Measurements from ENCODE around the gene NEK1.
"Not testable (repeated sequence)": the region's sequence is repeated elsewhere in the genome, so short reads cannot be mapped to it uniquely, and the experiment has no call there.

NEK1 gene

DNA sequence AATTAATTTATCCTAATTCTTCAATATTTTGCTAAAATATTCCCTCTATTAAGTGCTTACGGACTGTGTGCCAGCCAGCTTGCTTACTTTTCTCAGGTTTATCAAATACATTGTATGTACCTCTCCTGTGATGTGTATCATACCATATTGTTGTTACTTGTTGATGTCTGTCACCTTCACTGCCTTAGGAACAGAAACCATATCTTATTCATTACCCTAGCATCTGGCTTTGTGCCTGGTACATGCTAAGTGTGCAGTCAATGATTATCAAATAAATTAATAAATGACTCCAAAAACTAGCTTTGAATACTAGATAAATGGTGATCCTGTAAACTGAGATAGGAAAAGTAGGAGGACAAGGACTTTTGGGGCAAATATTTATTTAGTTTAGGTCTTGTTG is 14.9 kb upstream of the NEK1 start:
- no peak for FAIRE-seq

DNA sequence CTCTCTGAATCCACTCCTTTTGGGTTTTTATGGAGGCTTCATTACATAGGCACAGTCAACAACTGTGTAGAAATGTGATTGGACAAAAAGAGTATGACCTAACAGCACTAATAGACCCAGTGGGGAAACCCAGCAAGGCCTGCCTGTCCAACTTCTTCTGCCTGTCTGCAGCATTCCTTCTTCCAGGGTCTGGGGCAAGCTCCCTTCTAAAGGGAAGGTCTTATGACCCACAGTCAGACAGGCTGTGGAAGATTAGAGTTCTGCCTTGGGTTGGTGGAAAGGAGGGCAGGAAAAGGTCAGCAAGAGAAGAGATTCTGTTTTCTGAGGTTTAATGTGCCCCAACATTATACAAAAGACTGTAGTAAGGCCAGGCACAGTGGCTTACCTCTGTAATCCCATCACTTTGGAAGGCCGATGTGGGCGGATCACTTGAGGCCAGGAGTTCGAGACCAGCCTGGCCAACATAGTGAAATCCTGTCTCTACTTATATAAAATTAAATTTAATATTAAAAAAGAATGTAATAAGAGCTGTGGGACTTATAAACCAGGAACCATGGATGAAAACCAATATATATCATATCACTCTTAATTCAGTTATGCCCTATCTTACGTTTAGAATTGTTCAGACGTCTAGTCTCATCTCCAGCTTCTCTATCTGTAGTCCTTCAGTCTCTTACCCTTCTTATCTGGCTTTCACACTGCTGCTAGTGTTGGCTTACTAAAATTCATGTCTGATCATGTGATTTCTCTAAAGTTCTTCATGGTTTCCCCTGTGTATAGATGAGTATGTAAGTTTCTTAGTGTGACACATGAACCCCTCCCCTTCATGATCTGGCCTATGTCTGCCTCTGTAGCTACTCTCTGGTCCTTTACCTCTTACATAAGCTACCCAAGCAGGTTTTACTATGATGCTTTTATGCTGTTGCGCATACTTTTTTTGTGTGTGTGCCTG is 14.2 kb upstream of the NEK1 start:
- FAIRE-seq = no peak

DNA sequence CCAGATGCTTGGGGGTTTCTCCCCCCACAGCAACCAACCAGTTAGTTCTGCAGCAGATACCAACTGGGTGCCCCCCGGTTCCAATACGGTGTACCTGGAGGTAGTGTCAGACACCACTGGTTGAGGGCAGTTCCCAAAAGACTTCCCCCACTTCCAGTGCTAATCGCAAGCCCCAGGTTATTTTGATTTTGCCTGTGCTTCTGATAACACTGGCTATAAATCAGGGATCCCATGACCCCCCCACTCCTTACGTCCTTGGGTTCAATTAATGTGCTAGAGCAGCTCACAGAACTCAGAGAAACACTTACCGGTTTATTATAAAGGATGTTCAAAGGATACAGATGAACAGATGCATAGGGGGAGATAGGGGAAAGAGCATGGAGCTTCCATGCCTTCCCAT is 13.5 kb upstream of the NEK1 start:
- FAIRE-seq = no peak

DNA sequence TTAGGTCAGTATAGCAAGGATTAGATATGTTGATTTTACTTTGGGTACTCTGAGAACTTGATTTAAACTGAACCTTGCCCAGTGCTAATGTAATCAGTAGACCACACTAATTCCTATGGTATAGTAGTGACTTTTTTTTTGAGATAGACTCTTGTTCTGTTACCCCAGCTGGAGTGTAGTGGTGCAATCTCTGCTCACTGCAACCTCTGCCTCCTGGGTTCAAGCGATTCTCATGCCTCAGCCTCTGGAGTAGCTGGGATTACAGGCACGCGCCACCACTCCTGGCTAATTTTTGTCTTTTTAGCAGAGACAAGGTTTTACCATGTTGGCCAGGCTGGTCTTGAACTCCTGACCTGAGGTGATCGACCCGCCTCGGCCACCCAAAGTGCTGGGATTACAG is 11.6 kb upstream of the NEK1 start:
- FAIRE-seq = not testable (repeated sequence)

DNA sequence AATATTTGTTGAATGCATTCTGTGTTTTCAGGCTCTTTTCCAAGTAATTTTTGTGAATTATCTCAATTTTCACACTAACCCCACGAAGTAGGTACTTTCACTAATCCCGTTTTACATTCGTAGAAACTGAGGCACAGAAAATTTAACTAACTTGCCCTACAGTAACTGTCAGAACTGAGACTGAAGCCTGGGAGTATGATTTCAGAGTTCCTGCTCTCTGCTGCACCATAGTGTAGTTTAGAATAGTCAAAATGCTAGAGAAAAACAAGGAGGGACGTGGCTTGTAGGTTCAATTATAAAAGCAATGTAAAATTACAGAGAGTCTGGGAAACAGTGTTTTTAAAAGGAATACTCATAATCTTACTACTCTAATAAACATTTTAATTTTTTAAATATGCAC is 10.2 kb upstream of the NEK1 start:
- FAIRE-seq = peak; percentile 58

DNA sequence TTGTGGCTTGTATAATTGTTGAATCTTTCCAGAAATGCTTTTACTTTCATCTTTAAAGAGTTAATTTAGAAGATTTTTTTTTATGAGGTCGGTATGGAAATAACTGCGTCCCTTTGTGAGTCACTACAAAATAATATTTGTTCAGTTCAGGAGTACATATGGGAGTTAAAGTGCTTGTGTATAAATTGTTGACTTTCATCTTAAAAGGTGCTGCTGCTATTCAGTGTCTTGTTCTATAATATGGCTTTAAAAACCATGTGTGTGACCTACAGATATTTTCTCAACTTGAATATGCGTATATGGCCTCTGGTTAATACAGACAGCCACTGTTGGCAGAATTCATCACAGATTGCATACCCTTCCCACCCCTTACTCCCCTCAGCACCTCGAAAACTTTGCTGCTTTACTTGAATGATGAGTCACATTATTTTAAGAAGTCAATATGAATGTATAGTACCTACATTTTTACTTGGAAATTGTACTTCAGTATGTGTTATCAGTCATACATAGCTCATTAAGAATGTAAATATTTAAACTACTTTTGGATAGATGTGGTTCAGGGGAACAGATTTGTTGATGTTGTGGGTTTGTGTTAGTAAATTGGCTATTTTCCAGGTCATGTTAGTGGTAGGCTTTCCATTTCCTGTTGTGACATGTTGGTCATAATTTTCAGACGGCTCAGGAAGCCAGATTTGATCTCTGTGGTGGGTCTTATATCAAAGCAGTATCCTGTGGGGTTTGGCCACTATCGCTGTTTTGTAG is 9.5 kb upstream of the NEK1 start:
- FAIRE-seq = peak; percentile 93

DNA sequence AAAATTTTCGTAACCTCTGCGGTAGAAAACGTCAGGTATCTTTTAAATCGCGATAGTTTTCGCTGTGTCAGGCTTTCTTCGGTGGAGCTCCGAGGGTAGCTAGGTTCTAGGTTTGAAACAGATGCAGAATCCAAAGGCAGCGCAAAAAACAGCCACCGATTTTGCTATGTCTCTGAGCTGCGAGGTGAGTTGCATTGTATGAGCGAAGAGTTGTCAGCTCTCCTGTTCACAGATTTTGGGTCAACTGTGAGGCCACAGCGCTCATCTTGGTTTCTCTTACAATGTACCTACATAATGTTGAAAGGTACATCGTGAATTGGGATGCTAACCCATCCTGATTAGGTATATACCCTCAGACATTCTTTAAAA is 8.5 kb upstream of the NEK1 start:
- no peak for FAIRE-seq

DNA sequence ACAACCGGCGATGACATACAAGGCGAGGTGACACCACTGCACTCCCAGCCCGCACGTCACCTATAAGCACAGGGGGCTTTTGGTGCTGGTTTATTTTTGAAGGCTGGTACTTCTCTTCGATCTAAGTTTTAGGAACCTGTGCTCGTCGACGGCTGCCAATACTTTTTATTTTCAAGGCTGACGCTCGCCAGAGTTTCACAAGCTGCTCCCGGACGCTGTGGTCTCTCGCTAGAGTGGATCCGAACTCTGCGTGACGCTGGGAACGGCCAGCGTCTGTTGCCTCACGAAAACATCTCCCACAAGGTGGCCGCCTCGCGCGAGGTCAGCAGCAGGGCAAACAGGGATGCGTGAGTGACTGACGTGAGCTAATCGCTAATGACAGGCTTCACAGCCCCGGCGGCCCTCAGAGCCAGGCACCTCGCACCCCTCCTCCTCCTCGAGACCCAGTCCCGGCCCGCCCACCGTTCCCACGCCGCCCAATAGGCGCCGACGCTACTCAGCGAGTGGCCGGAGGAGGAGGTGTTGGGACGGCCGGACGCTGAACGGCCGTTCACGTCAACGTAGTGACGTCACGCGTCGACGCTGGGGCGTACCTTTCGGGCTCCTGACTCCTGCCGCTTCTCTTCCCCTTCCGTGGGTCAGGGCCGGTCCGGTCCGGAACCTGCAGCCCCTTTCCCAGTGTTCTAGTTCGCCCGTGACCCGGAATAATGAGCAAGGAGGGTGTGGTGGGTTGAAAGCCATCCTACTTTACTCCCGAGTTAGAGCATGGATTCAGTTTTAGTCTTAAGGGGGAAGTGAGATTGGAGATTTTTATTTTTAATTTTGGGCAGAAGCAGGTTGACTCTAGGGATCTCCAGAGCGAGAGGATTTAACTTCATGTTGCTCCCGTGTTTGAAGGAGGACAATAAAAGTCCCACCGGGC is 7.8 kb upstream of the NEK1 start, which contains the start of gene CLCN3:
TSS of gene CLCN3 (plus strand) at position 621 of the 922 bp plus-strand sequence. CDS start 15,351 bp downstream, outside the sequence.
- peak; percentile 88 for FAIRE-seq

DNA sequence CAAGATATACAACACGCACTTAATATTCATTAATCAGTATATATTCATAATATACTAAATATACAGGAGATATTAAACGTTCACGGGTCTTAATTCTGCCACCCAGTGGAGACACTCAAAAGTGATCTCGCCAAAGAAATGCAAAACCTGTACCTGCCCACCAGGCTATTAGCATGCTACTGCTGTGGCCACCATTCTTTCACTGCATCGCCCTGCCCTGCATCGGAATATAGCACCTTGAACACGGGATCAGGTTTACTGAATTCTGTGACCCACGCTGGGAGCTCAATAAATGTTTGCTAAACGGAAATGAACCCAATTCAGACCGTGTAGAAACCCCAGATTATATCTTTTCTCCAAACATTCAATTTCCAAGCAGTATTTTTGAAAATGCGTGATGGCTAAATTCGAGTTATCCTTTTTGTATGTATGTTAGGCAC is 7.2 kb upstream of the NEK1 start:
- peak; percentile 43 for FAIRE-seq

DNA sequence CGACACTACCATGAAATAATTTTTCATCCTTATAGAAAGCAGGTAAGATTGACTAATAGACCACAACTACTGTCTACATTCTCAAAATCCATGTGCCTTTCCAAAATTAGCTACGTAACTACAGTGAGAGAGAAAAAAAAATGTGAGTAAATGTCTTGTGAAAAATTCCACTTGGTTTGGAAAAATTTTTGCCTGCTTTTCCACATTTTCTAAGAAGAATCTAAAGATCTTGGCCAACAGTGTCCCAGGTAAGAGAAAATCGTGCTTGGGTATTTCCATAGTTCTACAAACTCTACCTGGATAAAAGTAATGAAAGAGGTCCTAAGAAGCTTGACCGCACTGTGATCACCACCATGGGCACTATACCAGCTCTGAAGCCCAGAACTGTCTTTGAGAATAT is 6.6 kb upstream of the NEK1 start:
- no peak for FAIRE-seq

DNA sequence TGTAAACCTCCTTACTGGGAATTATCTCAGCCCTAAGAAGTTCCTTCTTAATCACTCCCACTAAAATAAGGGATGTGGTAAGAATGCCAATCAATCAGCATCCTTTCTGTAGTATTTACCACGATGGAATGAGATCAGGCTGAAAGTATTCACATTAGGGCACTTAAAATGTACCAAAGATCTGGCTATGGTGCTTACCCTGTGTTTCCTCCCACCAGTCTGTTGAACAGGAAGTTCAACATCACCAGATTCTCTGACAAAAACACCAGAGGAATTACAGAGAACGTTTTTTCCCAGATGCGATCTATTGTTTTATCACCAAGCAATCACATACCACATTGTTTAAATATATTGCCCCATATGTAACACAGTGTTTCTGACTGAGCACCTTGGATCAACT is 5.9 kb upstream of the NEK1 start:
- no peak for FAIRE-seq

DNA sequence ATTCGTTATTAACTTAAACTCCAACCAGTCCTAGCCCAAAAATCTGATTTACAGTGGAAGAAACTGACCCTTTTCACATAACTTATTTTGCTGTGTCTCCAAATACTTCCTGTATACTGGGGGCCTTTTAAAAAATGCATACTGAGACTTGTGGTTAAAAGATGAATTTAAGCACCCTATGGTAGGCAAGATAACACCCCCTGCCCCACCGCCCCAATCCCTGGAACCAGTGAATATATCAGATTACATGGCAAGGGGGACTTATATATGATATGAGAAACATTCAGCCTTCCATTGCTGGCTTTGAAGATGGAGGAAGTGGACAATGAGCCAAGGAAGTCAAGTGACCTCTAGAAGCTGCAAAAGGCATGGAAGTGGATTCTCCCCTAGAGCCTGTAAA is 4.9 kb upstream of the NEK1 start:
- no peak for FAIRE-seq

DNA sequence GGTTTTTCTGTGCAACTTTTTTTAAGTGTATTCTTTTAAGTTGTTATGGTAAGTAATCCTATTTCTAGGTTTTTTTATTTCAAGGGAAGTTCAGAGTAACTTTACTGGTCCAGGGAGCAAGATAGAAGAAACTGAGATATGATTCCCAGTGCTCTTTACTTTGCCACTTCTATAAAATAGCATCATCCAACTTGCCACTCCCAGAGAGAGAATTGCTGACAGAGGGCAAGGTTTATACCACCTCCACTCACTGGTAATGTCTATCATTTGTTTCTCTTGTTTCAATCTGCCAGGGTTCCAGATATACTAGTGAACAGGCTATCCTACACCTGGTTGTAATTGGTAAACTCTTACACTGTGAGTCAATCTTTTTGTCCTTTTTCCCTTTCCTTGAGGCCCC is 4.5 kb upstream of the NEK1 start:
- FAIRE-seq = no peak

DNA sequence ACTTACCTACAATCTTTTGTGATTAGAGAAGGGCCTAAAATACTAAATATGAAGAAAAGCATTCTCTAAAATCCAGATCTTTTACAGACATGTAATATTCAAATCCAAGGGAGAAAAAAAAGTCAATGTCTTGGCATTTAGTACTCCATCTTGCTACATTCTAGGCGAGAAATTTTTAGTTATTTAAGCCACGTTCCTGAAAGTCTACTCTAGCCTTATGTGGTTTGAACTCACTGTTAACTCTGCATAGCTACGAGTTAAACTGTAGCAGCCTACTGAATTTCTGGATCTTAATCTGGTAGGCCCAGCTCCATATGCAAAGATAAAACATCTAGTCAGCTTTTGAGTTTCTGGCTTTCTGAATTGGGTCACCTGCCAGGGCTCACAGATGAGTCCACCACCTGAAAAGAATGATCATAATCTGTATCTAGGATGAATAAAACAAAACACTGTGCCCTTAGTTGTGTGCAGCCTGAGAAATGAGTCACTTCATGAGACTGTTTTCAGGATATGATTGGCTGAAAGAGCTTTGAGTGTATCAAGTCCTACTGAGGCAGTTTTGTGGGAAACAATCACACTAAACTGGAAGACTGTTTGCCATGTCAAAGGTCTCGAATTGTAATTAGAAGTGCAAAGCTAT is 3.2 kb upstream of the NEK1 start:
- FAIRE-seq = no peak

DNA sequence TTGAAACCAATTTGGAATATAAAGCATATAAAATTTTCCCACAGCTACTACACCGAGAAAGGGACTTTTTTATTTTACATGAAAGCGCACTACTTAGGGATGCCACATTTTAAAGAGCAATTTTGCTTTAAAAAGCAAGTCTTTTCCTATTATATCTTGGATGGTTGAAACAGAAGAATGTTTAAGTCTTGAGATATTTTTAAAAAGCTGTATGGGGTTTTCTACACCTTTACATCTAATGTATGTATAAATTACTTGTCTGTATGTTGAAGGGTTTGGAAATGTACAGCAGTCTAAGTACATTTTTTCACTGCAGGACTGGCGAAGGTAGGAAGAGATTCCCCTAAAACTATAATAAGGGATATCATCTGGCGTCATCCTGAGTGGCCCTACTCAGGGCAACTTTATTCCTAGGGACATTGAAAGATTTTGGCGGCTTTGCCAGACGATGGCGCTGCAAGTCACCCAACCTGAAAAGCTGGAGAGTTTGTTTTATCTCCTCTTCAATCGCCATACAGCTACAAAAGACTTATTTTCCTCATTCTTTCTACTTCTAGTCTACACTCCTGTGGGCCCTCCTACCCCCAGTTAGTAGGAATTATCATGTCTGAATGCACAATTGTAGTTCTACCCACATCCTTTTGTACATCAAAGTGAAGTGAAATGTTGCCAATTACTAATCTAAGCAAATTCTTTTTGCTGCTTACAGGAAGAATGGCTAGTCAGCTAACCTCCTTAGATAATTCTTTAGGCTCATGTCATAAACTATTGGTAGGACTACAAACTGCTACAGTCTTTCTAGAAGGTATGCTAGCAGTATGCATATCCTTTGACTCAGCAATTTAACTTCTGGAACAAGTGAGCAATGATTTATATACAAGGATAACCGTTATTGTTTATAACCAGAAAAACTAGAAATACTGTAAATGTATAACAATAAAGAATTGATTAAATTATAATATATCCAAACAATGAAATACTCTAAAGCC is 782 bp upstream of the NEK1 start:
- peak; percentile 86 for FAIRE-seq

DNA sequence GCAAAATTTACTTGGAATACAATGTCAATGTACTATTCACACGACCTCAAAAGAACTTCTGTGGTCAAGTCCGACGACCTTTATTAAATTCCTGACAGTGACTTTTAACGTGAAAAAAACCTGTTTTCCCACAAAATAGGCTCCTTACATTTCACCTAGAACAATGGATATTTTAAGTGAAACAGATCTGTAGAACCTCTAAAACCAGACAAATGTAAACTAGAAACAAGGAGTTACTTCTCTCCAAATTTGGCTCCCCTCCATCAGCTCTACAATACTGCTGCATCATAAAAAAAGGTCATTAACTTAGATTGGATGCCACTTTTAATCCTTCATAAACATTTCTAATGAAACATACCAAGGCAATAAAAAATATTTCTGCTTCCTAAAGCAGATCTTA is 1.2 kb downstream of the NEK1 start:
- peak; percentile 69 for FAIRE-seq

DNA sequence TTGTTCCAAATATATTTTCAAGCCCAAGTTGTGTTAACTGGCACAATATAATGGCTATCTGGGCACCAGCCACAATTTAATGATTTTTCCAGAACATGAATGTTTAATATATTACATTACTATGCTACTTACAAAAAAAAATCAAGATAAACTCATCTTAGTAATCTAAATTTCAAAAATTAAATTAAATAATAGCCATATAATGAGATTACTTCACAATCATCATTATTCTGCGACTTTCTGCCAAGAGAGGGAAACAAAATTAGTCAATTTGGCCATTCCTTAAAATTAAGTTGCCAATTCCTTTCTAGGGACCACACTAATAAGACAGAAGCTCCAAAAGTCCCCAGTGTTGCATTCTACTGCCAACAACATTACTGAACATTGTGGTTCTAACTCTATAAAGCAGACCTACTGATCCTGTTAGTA is 7.5 kb downstream of the NEK1 start:
- FAIRE-seq = no peak

DNA sequence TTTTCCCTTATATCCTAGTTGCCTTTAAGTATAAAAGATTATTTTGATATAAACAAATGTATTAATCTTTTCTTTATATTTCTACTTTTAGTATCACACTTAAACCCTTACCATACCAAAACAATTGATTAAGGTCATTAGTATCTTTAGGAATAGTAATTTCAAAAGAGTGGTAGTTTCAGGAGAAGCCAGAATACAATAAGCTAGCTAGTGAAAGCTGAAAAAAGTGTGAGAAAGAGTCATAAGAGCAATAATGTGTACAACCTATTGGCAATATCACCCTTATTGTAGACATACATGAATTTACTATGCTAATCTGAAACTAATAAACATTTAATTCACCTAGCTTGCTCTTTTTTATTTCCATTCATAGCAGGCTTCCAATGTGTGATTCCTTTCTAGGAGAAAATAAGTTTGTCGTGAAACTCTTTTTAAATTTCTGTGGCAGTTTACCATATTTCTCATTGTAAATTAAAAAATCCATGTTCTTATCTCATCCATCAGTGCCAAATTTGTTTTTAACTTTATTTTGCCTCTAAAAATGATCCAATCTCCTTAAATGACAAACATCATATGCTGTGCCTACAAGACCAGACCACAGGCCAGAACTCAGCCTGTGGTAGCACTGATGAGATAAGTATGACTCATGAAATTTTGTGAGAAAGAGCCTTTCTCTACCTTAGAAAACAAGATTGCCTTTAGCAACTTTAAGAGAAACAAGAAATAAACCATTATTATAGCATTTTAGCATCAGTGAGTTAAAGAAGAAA is 8.1 kb downstream of the NEK1 start:
- peak; percentile 79 for FAIRE-seq

DNA sequence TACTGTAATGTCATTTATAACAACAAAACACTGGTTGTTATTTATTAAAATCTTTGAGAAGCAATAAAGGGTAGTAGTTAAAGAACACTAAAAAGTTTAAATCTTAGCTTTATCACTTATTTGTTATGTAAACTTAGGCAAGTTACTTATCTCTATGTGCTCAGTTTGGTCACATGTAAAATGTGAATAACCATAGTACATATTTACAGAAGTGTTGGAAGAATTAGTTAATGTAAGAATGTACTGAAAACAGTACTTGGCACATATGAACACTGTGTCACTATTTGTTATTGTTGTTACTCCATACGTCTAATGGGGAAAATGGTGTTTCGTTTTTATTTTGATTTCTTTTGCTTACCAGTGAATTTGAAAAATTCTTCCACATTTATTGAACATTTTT is 9.1 kb downstream of the NEK1 start:
- peak; percentile 86 for FAIRE-seq

All from islet of Langerhans (tissue), 1 donor.